Measurements from ENCODE around the gene XPC. TPM values are rescaled to one million over a fixed set of nuclear protein-coding genes. Genes with fewer than 3 reads are reported as not detected.

The XPC gene
- total RNA-seq, 5 donors from 2014 or later (not counting 1 experiment from before 2014, with no cell fraction given): 67.8 to 90.7 (median 76.9) TPM

DNA sequence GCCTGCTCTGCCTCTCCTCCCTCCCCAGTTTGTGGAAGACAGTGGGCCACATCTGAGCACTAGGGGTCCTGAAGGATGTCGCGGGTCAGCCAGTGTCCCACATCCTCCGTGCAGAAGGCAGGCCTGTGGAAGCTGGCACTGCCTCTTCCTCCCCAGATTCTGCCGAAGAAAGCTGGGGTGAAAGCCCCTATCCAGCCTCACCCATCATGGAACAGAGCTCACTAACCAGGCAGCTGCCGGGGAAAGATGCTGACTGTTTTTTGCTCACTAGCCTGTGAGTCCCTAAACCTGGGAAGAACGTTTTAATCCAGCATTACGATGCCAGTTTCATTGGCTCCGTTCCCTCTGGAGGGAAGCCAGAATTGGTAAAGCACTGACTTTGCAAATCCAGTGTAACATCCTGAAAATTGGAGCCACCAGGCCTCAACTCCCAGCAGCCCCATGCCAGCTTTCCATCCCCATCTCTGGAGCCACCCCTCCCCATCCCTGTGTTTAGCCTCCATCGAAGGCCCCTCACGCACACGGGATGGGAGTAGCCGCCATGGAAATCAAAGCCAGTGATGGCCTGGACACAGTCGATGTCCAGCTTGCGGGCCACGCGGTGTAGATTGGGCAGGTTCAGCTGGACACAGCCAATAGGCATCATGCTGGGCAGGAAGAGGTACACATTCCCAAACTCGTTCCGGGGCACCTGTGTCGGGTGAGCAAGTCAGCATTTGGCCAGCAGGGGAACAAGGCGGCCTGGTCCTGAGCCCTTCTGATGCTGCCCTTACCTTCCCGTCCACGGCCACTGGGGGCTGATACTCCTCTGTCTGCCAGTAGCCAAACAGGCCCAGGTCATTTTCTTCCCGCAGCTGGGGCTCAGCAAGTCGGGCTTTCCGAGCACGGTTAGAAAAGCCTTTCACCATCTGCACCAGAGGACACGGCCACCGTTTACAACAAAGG is 30.1 kb downstream of the XPC start:
- ChIA-PET CTCF (no interaction called here), POLR2A (interaction anchor here in 1 of 2 donors (1.0 kb wide), 1 partner anchor 10 kb away, joined by 3 read pairs; no protein-coding TSS in a partner anchor)
- H3K36me3 Mint-ChIP-seq: peaks cover 45% of the 10 kb centered on the region
- no peak overlapping the region for H3K4me3 Mint-ChIP-seq
- peaks cover 26 to 38% (median 31%) of the 10 kb centered on the region in 3 donors for H3K4me1 Mint-ChIP-seq
- ATAC-seq (replicated peaks in 1 of 4): no peak
- Histone ChIP-seq H3K4me3 (ENCODE audit: control insufficient read depth in 1 of 2, extremely low read depth in 1 of 2, low read length in 1 of 2) (no peak overlapping the region), H3K9me3 (no peaks in the 10 kb centered on the region), H3K27me3 (replicated peaks in 1 of 2; ENCODE audit: control insufficient read depth in 2 of 2, extremely low read depth in 1 of 2, insufficient read depth in 2 of 2, low read length in 1 of 2) (no peaks in the 10 kb centered on the region), H3K36me3 (ENCODE audit: control insufficient read depth in 2 of 2, extremely low read depth in 1 of 2, insufficient read depth in 1 of 2, low read length in 1 of 2) (peaks cover 9 to 63% of the 10 kb centered on the region in 2 donors), H3K27ac (ENCODE audit: low read length) (no peak overlapping the region), H3K4me1 (ENCODE audit: control insufficient read depth in 1 of 2, extremely low read depth in 1 of 2, insufficient read depth in 2 of 2, low read length in 2 of 2) (peaks cover 13 to 27% of the 10 kb centered on the region in 2 experiments)
- WGBS (ENCODE audit: insufficient coverage): 93% methylated on average over 25 of the region's 28 CpGs
- H3K9me3 Mint-ChIP-seq: no peaks in the 10 kb centered on the region
- H3K27me3 Mint-ChIP-seq: no peaks in the 10 kb centered on the region
- DNase-seq: peak in 1 of 35 experiments; percentile 12
- H3K27ac Mint-ChIP-seq: peak overlapping the region; percentile 55 to 100

GRCh38 chr3:14147617-14148016 is 30.8 kb downstream of the XPC start:
- DNase-seq: peak in 1 of 35 experiments; percentile 7
- POLR2A ChIA-PET: no interaction called here
- WGBS (ENCODE audit: insufficient coverage): 98% methylated on average over 8 of the region's 12 CpGs

GRCh38 chr3:14147066-14147435 is 31.4 kb downstream of the XPC start:
- Histone ChIP-seq H3K27ac (ENCODE audit: low read length) (peak overlapping the region; percentile 99), H3K9me3 (no peaks in the 10 kb centered on the region), H3K4me3 (ENCODE audit: control insufficient read depth in 1 of 2, extremely low read depth in 1 of 2, low read length in 1 of 2) (no peak overlapping the region), H3K36me3 (ENCODE audit: control insufficient read depth in 2 of 2, extremely low read depth in 1 of 2, insufficient read depth in 1 of 2, low read length in 1 of 2) (peaks cover 9 to 54% of the 10 kb centered on the region in 2 donors), H3K27me3 (replicated peaks in 1 of 2; ENCODE audit: control insufficient read depth in 2 of 2, extremely low read depth in 1 of 2, insufficient read depth in 2 of 2, low read length in 1 of 2) (no peaks in the 10 kb centered on the region), H3K4me1 (ENCODE audit: control insufficient read depth in 1 of 2, extremely low read depth in 1 of 2, insufficient read depth in 2 of 2, low read length in 2 of 2) (peaks cover 19 to 38% of the 10 kb centered on the region in 2 experiments)
- peaks cover 38 to 49% (median 43%) of the 10 kb centered on the region in 3 donors for H3K4me1 Mint-ChIP-seq
- DNase-seq (no peak), ATAC-seq (replicated peaks in 1 of 4) (no peak)
- no peak overlapping the region for H3K4me3 Mint-ChIP-seq
- POLR2A ChIA-PET: interaction anchor here in 1 of 2 donors (1.2 to 6.6 kb wide), 3 partner anchors 22 to 31 kb away, joined by 3 to 78 read pairs (median 60); partner anchors contain the start of genes CHCHD4, LSM3, TMEM43 and XPC
- H3K27me3 Mint-ChIP-seq: no peaks in the 10 kb centered on the region
- H3K9me3 Mint-ChIP-seq: no peaks in the 10 kb centered on the region
- 100% methylated on average over 3 of the region's 5 CpGs for WGBS (ENCODE audit: insufficient coverage)
- H3K27ac Mint-ChIP-seq: peak overlapping the region; percentile 98 to 100
- H3K36me3 Mint-ChIP-seq: peaks cover 40% of the 10 kb centered on the region
- CTCF ChIA-PET: interaction anchor here in 1 of 2 donors (1.2 kb wide), 1 partner anchor 31 kb away, joined by 3 read pairs; the partner anchor contains the start of genes LSM3 and XPC

More at GRCh38 chr3:14147617-14148016, 30.8 kb downstream of the XPC start:
- H3K36me3 Mint-ChIP-seq: peaks cover 41% of the 10 kb centered on the region
- no peak overlapping the region for H3K4me3 Mint-ChIP-seq
- H3K4me3 ChIP-seq (ENCODE audit: control insufficient read depth in 1 of 2, extremely low read depth in 1 of 2, low read length in 1 of 2): no peak overlapping the region
- H3K4me1 Mint-ChIP-seq: peaks cover 33 to 45% (median 38%) of the 10 kb centered on the region in 3 donors
- peaks cover 17 to 34% of the 10 kb centered on the region in 2 experiments for H3K4me1 ChIP-seq (ENCODE audit: control insufficient read depth in 1 of 2, extremely low read depth in 1 of 2, insufficient read depth in 2 of 2, low read length in 2 of 2)
- ATAC-seq (replicated peaks in 1 of 4): no peak
- H3K27ac ChIP-seq (ENCODE audit: low read length): no peak overlapping the region
- peaks cover 9 to 60% of the 10 kb centered on the region in 2 donors for H3K36me3 ChIP-seq (ENCODE audit: control insufficient read depth in 2 of 2, extremely low read depth in 1 of 2, insufficient read depth in 1 of 2, low read length in 1 of 2)
- CTCF ChIA-PET: no interaction called here
- no peaks in the 10 kb centered on the region for H3K9me3 Mint-ChIP-seq
- no peaks in the 10 kb centered on the region for H3K27me3 ChIP-seq (replicated peaks in 1 of 2; ENCODE audit: control insufficient read depth in 2 of 2, extremely low read depth in 1 of 2, insufficient read depth in 2 of 2, low read length in 1 of 2)
- no peaks in the 10 kb centered on the region for H3K9me3 ChIP-seq
- H3K27me3 Mint-ChIP-seq: no peaks in the 10 kb centered on the region
- peak overlapping the region; percentile 98 to 100 for H3K27ac Mint-ChIP-seq

GRCh38 chr3:14146381-14147065 is 31.9 kb downstream of the XPC start:
- peak overlapping the region; percentile 98 to 100 for H3K27ac Mint-ChIP-seq
- no peaks in the 10 kb centered on the region for H3K9me3 Mint-ChIP-seq
- H3K4me1 Mint-ChIP-seq: peaks cover 44 to 54% (median 49%) of the 10 kb centered on the region in 3 donors
- H3K4me3 ChIP-seq (ENCODE audit: control insufficient read depth in 1 of 2, extremely low read depth in 1 of 2, low read length in 1 of 2): no peak overlapping the region
- no peaks in the 10 kb centered on the region for H3K27me3 ChIP-seq (replicated peaks in 1 of 2; ENCODE audit: control insufficient read depth in 2 of 2, extremely low read depth in 1 of 2, insufficient read depth in 2 of 2, low read length in 1 of 2)
- H3K4me1 ChIP-seq (ENCODE audit: control insufficient read depth in 1 of 2, extremely low read depth in 1 of 2, insufficient read depth in 2 of 2, low read length in 2 of 2): peaks cover 20 to 43% of the 10 kb centered on the region in 2 experiments
- peak in 1 of 35 experiments; percentile 11 for DNase-seq
- H3K36me3 Mint-ChIP-seq: peaks cover 46% of the 10 kb centered on the region
- no peak for ATAC-seq (replicated peaks in 1 of 4)
- H3K27me3 Mint-ChIP-seq: no peaks in the 10 kb centered on the region
- POLR2A ChIA-PET: interaction anchor here (1.0 to 6.6 kb wide), 4 partner anchors 15 to 32 kb away, joined by 3 to 78 read pairs (median 32); partner anchors contain the start of genes CHCHD4 (in 1 of the 2), LSM3 (in 1 of the 2), TMEM43 (in 1 of the 2) and XPC (in 1 of the 2)
- H3K9me3 ChIP-seq: no peaks in the 10 kb centered on the region
- CTCF ChIA-PET: interaction anchor here in 1 of 2 donors (1.2 kb wide), 1 partner anchor 32 kb away, joined by 3 read pairs; the partner anchor contains the start of genes LSM3 and XPC
- no peak overlapping the region for H3K4me3 Mint-ChIP-seq
- H3K36me3 ChIP-seq (ENCODE audit: control insufficient read depth in 2 of 2, extremely low read depth in 1 of 2, insufficient read depth in 1 of 2, low read length in 1 of 2): peaks cover 9 to 55% of the 10 kb centered on the region in 2 donors
- WGBS (ENCODE audit: insufficient coverage): 93% methylated on average over 10 of the region's 10 CpGs
- peak overlapping the region; percentile 99 for H3K27ac ChIP-seq (ENCODE audit: low read length)

GRCh38 chr3:14145670-14146380 is 32.6 kb downstream of the XPC start:
- ChIA-PET POLR2A (interaction anchor here (0.6 to 6.6 kb wide), 11 partner anchors 16 to 1062 kb away, joined by 3 to 78 read pairs (median 4); partner anchors contain the start of genes LSM3 (in 2 of the 2), CHCHD4 (in 1 of the 2), TMEM43 (in 1 of the 2) and XPC (in 1 of the 2)), CTCF (interaction anchor here in 1 of 2 donors (0.9 to 2.3 kb wide), 4 partner anchors 21 to 33 kb away, joined by 3 to 10 read pairs (median 4); partner anchors contain the start of genes CHCHD4, LSM3, TMEM43 and XPC)
- Histone ChIP-seq H3K27me3 (replicated peaks in 1 of 2; ENCODE audit: control insufficient read depth in 2 of 2, extremely low read depth in 1 of 2, insufficient read depth in 2 of 2, low read length in 1 of 2) (no peaks in the 10 kb centered on the region), H3K36me3 (ENCODE audit: control insufficient read depth in 2 of 2, extremely low read depth in 1 of 2, insufficient read depth in 1 of 2, low read length in 1 of 2) (peaks cover 12 to 54% of the 10 kb centered on the region in 2 donors), H3K4me1 (ENCODE audit: control insufficient read depth in 1 of 2, extremely low read depth in 1 of 2, insufficient read depth in 2 of 2, low read length in 2 of 2) (peaks cover 22 to 50% of the 10 kb centered on the region in 2 experiments), H3K4me3 (ENCODE audit: control insufficient read depth in 1 of 2, extremely low read depth in 1 of 2, low read length in 1 of 2) (no peak overlapping the region), H3K9me3 (no peaks in the 10 kb centered on the region), H3K27ac (ENCODE audit: low read length) (peak overlapping the region; percentile 99)
- Mint-ChIP-seq H3K27me3 (no peaks in the 10 kb centered on the region), H3K36me3 (peaks cover 43% of the 10 kb centered on the region), H3K4me3 (peak overlapping the region in 1 of 3 donors; percentile 12), H3K27ac (peak overlapping the region; percentile 98 to 100), H3K9me3 (no peaks in the 10 kb centered on the region), H3K4me1 (peaks cover 48 to 61% (median 56%) of the 10 kb centered on the region in 3 donors)
- DNase-seq (peak in 1 of 35 experiments; percentile 14), ATAC-seq (replicated peaks in 1 of 4) (no peak)
- WGBS (ENCODE audit: insufficient coverage): 95% methylated on average over 5 of the region's 10 CpGs

Measured in T-cell (primary cell).